KMS-11 (cell line): Measurements from ENCODE around the gene SYNPO2.

Experiments used
- H2AFZ ChIP-seq: fragments of 200-600 bp; sonication (generic); 2 replicates; pipeline ENCODE4 v1.6.1; 2016; ENCODE audit warnings: antibody characterized with exemption, mixed run types, low read depth
- H3K27ac ChIP-seq: fragments of 200-600 bp; sonication (generic); 2 replicates; pipeline ENCODE4 v1.6.1; 2016; ENCODE audit warnings: mild to moderate bottlenecking, mixed run types
- H3K27me3 ChIP-seq: fragments of 200-600 bp; sonication (generic); 2 replicates; pipeline ENCODE4 v1.6.1; 2017; ENCODE audit warnings: mild to moderate bottlenecking, low read depth, mixed run types, moderate library complexity; ENCODE audit not compliant: insufficient read depth
- H3K36me3 ChIP-seq: fragments of 200-600 bp; sonication (generic); 2 replicates; pipeline ENCODE4 v1.6.1; 2017; ENCODE audit warnings: mild to moderate bottlenecking, mixed run types; ENCODE audit not compliant: insufficient read depth
- H3K4me1 ChIP-seq: fragments of 200-600 bp; sonication (generic); 2 replicates; pipeline ENCODE4 v1.6.1; 2016; ENCODE audit warnings: mild to moderate bottlenecking, low read depth, mixed run types; ENCODE audit not compliant: poor library complexity, severe bottlenecking
- H3K4me2 ChIP-seq: fragments of 200-600 bp; sonication (generic); 2 replicates; pipeline ENCODE4 v1.7.0; 2016; ENCODE audit warnings: mild to moderate bottlenecking, mixed run types
- H3K4me3 ChIP-seq: fragments of 200-600 bp; sonication (generic); IDR thresholded peaks from 2 replicates; pipeline ENCODE4 v1.6.1; 2017; ENCODE audit warnings: low read depth, low read length, mixed read lengths; ENCODE audit not compliant: insufficient read depth
- H3K79me2 ChIP-seq: fragments of 200-600 bp; sonication (generic); 2 replicates; pipeline ENCODE4 v1.6.1; 2016; ENCODE audit warnings: low read depth, mixed run types; ENCODE audit not compliant: insufficient read depth
- H3K9ac ChIP-seq: fragments of 200-600 bp; sonication (generic); 2 replicates; pipeline ENCODE4 v1.6.1; 2016; ENCODE audit warnings: mild to moderate bottlenecking, mixed run types
- H4K20me1 ChIP-seq: fragments of 200-600 bp; sonication (generic); 2 replicates; pipeline ENCODE4 v1.6.1; 2016; ENCODE audit warnings: mild to moderate bottlenecking, mixed run types; ENCODE audit not compliant: insufficient read depth
- CTCF ChIP-seq: fragments of 200-600 bp; sonication (generic); conservative IDR thresholded peaks from 2 replicates; pipeline ENCODE4 v1.6.1; 2017; ENCODE audit warnings: low read depth, mild to moderate bottlenecking, antibody characterized with exemption, low read length, moderate library complexity, mixed read lengths

Gene SYNPO2

GRCh38 chr4:119049342-119049741 lies 160.7 kb downstream of the SYNPO2 start:
- no peaks in the 10 kb centered on the region for H3K27me3 ChIP-seq
- no peaks in the 10 kb centered on the region for H3K4me1 ChIP-seq
- TF ChIP-seq CTCF, result no peak
- H4K20me1 ChIP-seq, result no peaks in the 10 kb centered on the region
- H2AFZ ChIP-seq, result no peak overlapping the region
- no peak overlapping the region for H3K9ac ChIP-seq
- H3K36me3 ChIP-seq, result no peaks in the 10 kb centered on the region
- H3K4me3 ChIP-seq, result no peak overlapping the region
- no peaks in the 10 kb centered on the region for H3K79me2 ChIP-seq
- no peak overlapping the region for H3K4me2 ChIP-seq
- no peak overlapping the region for H3K27ac ChIP-seq

- no peak for TF ChIP-seq CTCF
- Histone ChIP-seq H3K27me3 (no peaks in the 10 kb centered on the region), H2AFZ (no peak overlapping the region), H3K4me3 (no peak overlapping the region), H3K79me2 (no peaks in the 10 kb centered on the region), H3K4me1 (no peaks in the 10 kb centered on the region), H3K4me2 (no peak overlapping the region), H3K36me3 (no peaks in the 10 kb centered on the region), H3K9ac (no peak overlapping the region), H3K27ac (no peak overlapping the region), H4K20me1 (no peaks in the 10 kb centered on the region)
Measured at GRCh38 chr4:119050527-119051090, 162.0 kb downstream of the SYNPO2 start.

- Histone ChIP-seq H3K9ac (no peak overlapping the region), H3K4me2 (no peak overlapping the region), H3K4me3 (no peak overlapping the region), H3K79me2 (no peaks in the 10 kb centered on the region), H3K36me3 (no peaks in the 10 kb centered on the region), H3K4me1 (no peaks in the 10 kb centered on the region), H4K20me1 (no peaks in the 10 kb centered on the region), H3K27me3 (no peaks in the 10 kb centered on the region), H2AFZ (no peak overlapping the region), H3K27ac (no peak overlapping the region)
- TF ChIP-seq CTCF, result no peak
Measured at GRCh38 chr4:119053245-119053644, 164.6 kb downstream of the SYNPO2 start.

GRCh38 chr4:119053997-119054396 lies 165.3 kb downstream of the SYNPO2 start:
- Histone ChIP-seq H3K27ac (no peak overlapping the region), H3K27me3 (no peaks in the 10 kb centered on the region), H2AFZ (no peak overlapping the region), H3K4me2 (no peak overlapping the region), H3K4me1 (no peaks in the 10 kb centered on the region), H3K4me3 (no peak overlapping the region), H3K9ac (no peak overlapping the region), H3K36me3 (no peaks in the 10 kb centered on the region), H4K20me1 (no peaks in the 10 kb centered on the region), H3K79me2 (no peaks in the 10 kb centered on the region)
- TF ChIP-seq CTCF, result no peak
